NCI-H1436 (cell line): ENCODE results near the gene DNMT3A.

Source experiments
- DNase-seq: peaks from one replicate; lab custom pipeline; 2025; lab: John Stamatoyannopoulos, UW

The DNMT3A gene

GRCh38 chr2:25372405-25373268, 30.9 kb upstream of the DNMT3A start:
- no peak for DNase-seq

- DNase-seq, result no peak
Observed at GRCh38 chr2:25371253-25372241, 29.8 kb upstream of the DNMT3A start.

- no peak for DNase-seq
Observed at GRCh38 chr2:25369876-25370275, 28.2 kb upstream of the DNMT3A start.

- DNase-seq, result no peak
Observed at GRCh38 chr2:25369439-25369838, 27.7 kb upstream of the DNMT3A start.

- DNase-seq, result no peak
Observed at GRCh38 chr2:25368660-25369059, 26.9 kb upstream of the DNMT3A start.

- DNase-seq, result no peak
Observed at GRCh38 chr2:25367296-25367695, 25.6 kb upstream of the DNMT3A start.

- no peak for DNase-seq
Observed at GRCh38 chr2:25366629-25367028, 24.9 kb upstream of the DNMT3A start.

- no peak for DNase-seq
Observed at GRCh38 chr2:25365241-25365640, 23.5 kb upstream of the DNMT3A start.

- DNase-seq, result no peak
Observed at GRCh38 chr2:25363733-25364132, 22.0 kb upstream of the DNMT3A start.

GRCh38 chr2:25362434-25363145, 20.9 kb upstream of the DNMT3A start:
- DNase-seq, result no peak

- DNase-seq, result peak; percentile 90
Observed at GRCh38 chr2:25362049-25362433, 20.3 kb upstream of the DNMT3A start.

- DNase-seq, result no peak
Observed at GRCh38 chr2:25361261-25362048, 19.7 kb upstream of the DNMT3A start.

GRCh38 chr2:25358836-25359235, 17.1 kb upstream of the DNMT3A start:
- no peak for DNase-seq

- no peak for DNase-seq
Observed at GRCh38 chr2:25358249-25358815, 16.6 kb upstream of the DNMT3A start.

GRCh38 chr2:25356088-25356487, 14.4 kb upstream of the DNMT3A start:
- DNase-seq, result no peak

GRCh38 chr2:25355270-25355669, 13.5 kb upstream of the DNMT3A start:
- DNase-seq, result no peak

GRCh38 chr2:25354116-25354515, 12.4 kb upstream of the DNMT3A start:
- no peak for DNase-seq

GRCh38 chr2:25349397-25349796, 7.7 kb upstream of the DNMT3A start:
- no peak for DNase-seq

- DNase-seq, result no peak
Observed at GRCh38 chr2:25347846-25348245, 6.1 kb upstream of the DNMT3A start.

- no peak for DNase-seq
Observed at GRCh38 chr2:25347205-25347815, 5.6 kb upstream of the DNMT3A start.
